ENCODE measurements around the gene BRSK2.

DNA sequence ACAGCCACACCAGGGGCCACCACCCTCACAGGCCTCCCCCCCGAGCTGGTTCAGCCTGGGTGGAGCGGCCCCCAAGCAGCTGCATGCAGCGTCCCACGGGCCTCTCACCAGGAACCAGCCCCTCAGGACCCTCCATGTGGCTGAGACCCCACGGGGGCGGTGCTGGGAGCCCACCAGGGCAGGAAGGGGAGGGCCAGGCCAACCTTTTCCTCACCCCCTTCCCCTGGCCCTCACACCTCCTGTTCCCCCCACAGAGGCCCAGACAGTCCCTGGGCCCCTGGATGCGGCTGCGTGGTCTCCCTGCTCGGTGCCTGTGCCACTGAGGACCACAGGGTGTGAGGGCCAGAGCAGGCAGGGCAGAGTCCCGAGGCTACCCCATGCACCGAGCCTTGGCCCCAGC is 50.3 kb downstream of the BRSK2 start:
- TF ChIP-seq SUZ12 (IDR thresholded peaks at IDR 0.05) (no peak), TARDBP (IDR thresholded peaks at IDR 0.05) (no peak), HDGF (IDR thresholded peaks at IDR 0.05; ENCODE audit: borderline replicate concordance) (no peak), ARNT (IDR thresholded peaks at IDR 0.05) (no peak), L3MBTL2 (conservative IDR thresholded peaks at IDR 0.05) (no peak), SP1 (IDR thresholded peaks at IDR 0.05) (no peak)
- TF ChIP-seq, protein P1, sequence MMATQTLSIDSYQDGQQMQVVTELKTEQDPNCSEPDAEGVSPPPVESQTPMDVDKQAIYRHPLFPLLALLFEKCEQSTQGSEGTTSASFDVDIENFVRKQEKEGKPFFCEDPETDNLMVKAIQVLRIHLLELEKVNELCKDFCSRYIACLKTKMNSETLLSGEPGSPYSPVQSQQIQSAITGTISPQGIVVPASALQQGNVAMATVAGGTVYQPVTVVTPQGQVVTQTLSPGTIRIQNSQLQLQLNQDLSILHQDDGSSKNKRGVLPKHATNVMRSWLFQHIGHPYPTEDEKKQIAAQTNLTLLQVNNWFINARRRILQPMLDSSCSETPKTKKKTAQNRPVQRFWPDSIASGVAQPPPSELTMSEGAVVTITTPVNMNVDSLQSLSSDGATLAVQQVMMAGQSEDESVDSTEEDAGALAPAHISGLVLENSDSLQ (IDR thresholded peaks at IDR 0.05) = no peak
